Measurements from ENCODE around the gene PLA2G2F.

PLA2G2F gene

GRCh38 chr1:20149601-20150325 lies 10.6 kb downstream of the PLA2G2F start:
- H3K4me3 ChIP-seq (ENCODE audit: low read depth, low read length) = no peak overlapping the region
- no peak for TF ChIP-seq CTCF (IDR thresholded peaks at IDR 0.05; ENCODE audit: control insufficient read depth, extremely low read depth, insufficient read depth)
- DNase-seq (ENCODE audit: low read depth) = no peak

- DNase-seq (ENCODE audit: low read depth) = no peak
These were observed 11.2 kb downstream of the PLA2G2F start for GRCh38 chr1:20150326-20150705.

DNA sequence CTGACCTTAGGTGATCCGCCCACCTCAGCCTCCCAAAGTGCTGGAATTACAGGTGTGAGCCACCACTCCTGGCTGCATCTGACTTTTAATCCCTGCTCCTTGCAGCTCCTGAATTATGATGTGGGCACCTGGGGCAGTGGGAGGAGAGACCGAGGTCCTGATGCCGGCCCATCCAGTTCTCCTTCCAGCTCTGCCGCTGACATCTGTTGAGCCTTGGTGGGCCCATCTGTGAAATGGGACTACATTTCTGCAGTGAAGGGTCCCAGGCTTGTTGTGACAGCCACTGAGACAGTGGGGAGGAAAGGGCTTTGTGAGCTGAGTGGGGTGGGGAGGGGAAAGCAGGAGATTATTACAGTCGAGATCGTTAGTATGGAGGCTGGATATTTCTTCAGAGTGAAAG lies 11.8 kb downstream of the PLA2G2F start:
- no peak overlapping the region for H3K4me3 ChIP-seq (ENCODE audit: low read depth, low read length)
- no peak for DNase-seq (ENCODE audit: low read depth)
- TF ChIP-seq CTCF (IDR thresholded peaks at IDR 0.05; ENCODE audit: control insufficient read depth, extremely low read depth, insufficient read depth) = no peak

More at GRCh38 chr1:20150326-20150705, 11.2 kb downstream of the PLA2G2F start:
- no peak overlapping the region for H3K4me3 ChIP-seq (ENCODE audit: low read depth, low read length)
- no peak for TF ChIP-seq CTCF (IDR thresholded peaks at IDR 0.05; ENCODE audit: control insufficient read depth, extremely low read depth, insufficient read depth)

GRCh38 chr1:20151906-20152598 lies 12.9 kb downstream of the PLA2G2F start:
- no peak overlapping the region for H3K4me3 ChIP-seq (ENCODE audit: low read depth, low read length)
- TF ChIP-seq CTCF (IDR thresholded peaks at IDR 0.05; ENCODE audit: control insufficient read depth, extremely low read depth, insufficient read depth) = peak; percentile 70
- DNase-seq (ENCODE audit: low read depth) = no peak

DNA sequence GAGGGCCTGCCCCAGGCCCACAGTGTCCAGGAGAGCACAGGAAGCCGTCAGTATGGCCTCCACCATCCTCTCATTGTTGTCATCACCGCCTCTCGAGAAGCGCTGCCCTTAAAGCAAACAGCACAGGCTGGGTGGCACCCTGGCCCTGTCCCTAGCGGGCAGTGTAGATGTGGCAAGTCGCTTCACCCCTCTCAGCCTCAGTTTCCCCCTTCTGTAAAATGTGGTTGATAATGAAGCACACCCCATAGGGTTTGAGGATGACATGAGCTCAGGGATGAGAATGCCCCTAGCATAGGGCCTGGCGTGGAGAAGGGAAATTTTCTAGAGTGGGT lies 13.4 kb downstream of the PLA2G2F start:
- TF ChIP-seq CTCF (IDR thresholded peaks at IDR 0.05; ENCODE audit: control insufficient read depth, extremely low read depth, insufficient read depth) = no peak
- DNase-seq (ENCODE audit: low read depth) = no peak
- no peak overlapping the region for H3K4me3 ChIP-seq (ENCODE audit: low read depth, low read length)

DNA sequence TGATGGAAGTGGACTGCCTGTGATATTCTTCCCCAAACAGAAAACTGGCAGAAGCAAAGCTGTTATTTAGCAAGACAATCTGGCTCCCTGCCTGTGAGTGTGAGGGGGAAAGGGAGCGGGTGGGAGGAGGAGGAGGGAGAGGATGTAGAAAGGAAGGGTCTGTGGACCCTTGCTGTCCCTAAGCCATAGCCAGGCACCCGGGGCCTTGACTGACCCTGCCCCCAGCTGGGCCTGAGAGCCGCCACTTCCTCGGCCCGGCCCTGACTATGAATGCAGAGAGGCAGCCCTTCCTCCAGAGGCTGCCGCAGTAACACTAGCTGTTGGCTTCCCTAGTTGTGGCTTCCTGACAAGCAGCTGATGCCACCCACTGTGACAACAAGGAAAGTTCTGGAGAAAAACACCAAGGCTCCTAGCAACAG lies 13.9 kb downstream of the PLA2G2F start:
- no peak for TF ChIP-seq CTCF (IDR thresholded peaks at IDR 0.05; ENCODE audit: control insufficient read depth, extremely low read depth, insufficient read depth)
- DNase-seq (ENCODE audit: low read depth) = no peak
- no peak overlapping the region for H3K4me3 ChIP-seq (ENCODE audit: low read depth, low read length)

Measured in LNCaP clone FGC (cell line).